Upper lobe of left lung (tissue), 4 donors: ENCODE results near the gene ARHGEF4.

Experiments
- CTCF ChIP-seq, 6 experiments: fragments of 450-650 bp in 4 of 6; fragments of 200-600 bp in 2 of 6; sonication (generic) in 2 of 6; IDR thresholded peaks; one replicate each; pipeline ENCODE4 v1.5.1; 2016 to 2019; ENCODE audit warnings: antibody characterized with exemption in 6 of 6
- EP300 ChIP-seq, 4 donors: sonication (generic); formaldehyde crosslinking; IDR thresholded peaks; one replicate each; pipeline ENCODE4 v1.5.1; 2017; ENCODE audit warnings: antibody characterized with exemption in 4 of 4, control low read depth in 2 of 4
- POLR2A ChIP-seq, 4 donors: fragments of 450-650 bp; IDR thresholded peaks; one replicate each; pipeline ENCODE4 v1.5.1; 2016 to 2017; ENCODE audit warnings: antibody characterized with exemption in 4 of 4, mild to moderate bottlenecking in 2 of 4

- TF ChIP-seq CTCF (IDR thresholded peaks at IDR 0.05) (no peak), POLR2A (IDR thresholded peaks at IDR 0.05) (no peak), EP300 (IDR thresholded peaks at IDR 0.05) (no peak)
Measured at GRCh38 chr2:130875935-130876334, 39.2 kb downstream of the ARHGEF4 start.
